Kidney glomerular epithelial cell (primary cell): ENCODE measurements around the gene SNN.

Experiments used
- DNase-seq: peaks from one replicate; lab custom pipeline; 2025; lab: John Stamatoyannopoulos, UW

Gene SNN

DNA sequence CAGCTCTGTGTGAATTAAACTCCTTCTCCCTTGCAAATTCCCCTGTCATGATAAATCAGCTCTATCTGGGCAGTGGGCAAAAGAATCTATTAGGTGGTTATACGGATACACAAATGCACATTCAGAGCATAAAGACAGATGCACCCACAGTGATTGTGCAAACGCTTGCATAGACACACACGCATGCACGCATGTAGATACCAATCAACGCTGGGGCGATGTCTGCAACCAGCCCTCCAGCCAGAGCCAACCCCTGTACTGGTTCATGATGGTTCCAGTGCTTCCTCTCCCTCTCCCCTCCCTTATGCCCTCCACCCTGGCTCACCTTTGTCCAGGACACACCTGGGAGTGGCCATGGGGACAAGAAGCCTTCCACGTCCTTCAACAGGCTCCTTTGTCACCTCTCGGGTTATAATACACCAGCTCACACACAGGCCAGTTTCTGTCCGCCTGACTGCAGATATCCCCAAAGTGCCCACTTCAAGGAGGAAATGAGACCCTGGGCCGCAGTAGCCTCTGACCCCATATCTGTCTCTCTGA, 33.1 kb upstream of the SNN start:
- no peak for DNase-seq

DNA sequence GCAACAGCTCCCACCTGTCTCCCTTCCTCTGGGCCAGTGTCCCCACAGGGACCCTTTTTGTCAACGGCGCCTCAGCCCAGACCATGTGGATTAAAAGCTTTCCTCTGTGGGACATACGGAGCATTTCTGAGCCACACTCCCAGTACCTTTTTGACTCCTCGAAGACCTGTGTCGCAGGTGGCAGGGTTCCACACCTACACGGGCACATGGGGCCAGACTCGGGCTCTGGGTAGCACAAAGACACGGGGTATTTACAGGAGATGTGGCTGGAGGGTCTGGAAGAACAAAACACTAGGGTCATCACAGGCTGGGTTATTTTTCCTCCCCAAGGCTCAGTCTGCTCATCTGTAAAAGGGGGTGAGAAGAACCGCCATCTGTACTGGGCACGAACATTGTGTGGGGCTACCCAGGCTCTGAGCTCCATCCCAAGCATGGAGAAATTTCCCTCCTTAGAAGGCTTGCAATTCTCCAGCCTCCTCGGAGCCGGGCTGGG, 32.5 kb upstream of the SNN start:
- no peak for DNase-seq

DNA sequence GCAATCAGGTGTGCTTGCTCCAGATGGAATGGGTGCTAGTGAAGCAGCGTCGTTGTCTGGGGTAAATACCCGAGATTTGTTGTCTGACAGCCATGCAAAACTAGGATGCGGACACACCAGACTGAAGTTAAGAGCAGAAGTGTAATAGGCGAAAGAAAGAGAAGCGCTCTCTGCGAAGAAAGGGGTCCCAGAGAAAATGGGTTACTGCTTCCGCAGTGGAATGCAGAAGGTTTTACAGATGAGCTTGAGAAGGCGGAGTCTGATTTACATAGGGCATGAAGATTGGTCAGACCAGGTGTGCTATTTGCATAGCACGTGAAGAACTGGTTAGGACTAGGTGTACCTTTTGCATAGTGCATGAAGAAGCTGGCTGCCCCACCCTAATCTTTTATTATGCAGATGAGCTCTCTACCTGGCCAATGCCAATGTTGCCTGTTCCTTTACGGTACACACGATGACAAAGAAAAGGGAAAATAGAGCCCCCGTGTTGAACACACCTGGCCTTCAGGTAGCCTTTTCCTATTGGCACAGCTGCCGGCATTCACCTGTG, 32.0 kb upstream of the SNN start:
- no peak for DNase-seq

DNA sequence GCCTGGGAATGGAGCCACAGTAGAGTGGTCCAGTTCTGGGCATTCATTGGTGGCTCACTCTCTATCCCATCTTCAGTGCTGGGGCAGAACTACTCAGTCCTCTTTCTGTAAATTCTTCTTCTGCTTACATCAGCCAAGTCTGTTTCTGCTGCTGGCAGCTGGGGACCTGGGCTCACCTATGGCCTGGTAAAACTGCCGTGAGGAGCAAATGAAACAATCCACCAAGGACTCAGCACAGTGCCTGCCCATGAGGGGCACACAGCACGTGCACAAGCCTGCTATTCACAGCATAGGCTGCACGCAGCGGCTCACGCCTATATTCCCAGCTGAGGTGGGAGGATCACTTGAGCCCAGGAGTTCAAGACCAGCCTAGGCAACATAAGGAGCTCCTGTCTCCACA, 30.9 kb upstream of the SNN start:
- no peak for DNase-seq

DNA sequence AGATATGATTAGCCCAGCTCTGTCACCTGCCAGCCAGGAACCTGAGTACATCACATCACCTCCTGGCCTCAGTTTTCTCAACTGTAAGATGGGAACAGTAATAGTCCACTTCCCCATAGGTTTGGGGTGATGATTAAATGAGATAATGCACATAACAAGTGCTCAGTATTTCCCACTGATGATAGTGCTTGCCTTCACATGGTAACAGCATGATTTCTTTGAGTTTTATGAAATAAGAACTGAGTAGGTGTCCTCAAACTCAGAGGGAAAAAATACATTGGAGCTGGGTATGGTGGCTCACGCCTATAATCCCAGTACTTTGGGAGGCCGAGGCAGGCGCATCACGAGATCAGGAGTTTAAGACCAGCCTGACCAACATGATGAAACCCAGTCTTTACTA, 30.1 kb upstream of the SNN start:
- DNase-seq = no peak

DNA sequence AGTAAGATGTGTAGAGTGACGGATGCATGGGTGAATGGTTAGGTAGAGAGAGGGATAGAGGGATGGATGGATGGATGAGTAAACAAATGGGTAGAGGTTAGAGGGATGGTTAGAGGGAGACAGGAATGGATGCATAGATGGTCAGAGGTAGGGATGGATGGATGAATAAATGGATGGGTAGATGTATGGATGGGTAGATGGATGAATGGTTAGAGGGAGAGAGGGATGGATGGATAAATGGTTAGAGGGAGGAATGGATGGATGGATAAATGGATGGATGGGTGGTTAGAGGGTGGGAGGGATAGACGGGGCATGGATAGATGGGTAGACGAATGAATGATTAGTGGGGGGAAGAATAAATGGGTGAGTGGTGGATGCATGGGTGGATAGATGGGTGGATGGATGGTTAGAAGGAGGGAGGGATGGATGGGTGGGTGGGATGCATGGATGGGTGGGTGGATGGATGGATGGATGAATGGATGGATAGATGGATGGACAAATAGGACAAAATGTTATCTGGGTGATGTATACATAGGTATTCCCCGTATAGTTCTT, 29.2 kb upstream of the SNN start:
- DNase-seq = no peak

DNA sequence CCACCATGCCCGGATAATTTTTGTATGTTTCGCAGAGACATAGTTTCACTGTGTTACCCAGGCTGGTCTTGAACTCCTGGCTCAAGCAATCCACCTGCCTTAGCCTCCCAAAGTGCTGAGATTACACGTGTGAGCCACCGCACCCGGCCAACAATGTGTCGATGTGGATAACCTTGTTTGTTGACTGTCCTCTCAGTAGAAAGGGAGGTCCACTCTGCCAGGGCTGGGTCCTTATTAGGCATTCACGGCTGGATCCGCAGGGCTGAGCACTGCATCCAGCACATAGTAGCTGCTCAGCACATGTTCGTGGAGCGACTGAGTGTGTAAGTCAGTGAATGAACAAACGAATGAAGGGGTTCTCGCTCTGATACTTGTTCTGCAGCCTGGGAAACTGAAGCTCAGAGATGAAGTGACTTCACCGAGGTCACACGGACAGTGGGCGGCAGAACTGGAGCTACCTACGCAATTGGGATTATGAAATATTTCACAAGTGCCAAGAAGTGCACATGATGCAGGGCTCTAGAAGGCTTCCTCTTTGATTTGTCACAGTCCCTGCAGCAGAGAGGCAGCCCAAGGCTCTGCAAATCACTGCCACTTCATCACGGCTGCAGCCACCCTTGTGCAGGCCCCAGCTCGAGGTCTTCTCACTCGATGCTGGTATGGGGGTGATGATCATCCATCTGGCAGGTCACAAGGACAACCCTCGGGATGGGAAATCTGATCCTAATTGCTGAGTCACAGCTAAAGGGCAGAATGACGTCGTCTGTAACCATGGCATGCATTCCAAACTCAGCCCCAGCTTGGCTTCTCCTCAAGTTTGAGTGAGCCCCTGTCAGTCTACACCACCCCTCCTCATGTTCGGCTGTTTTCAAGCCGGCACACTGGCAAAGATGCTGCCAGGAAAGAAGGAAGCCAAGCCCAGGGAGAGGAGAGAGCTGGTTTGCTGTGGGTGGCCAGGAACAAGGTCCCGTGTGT, 28.0 kb upstream of the SNN start:
- peak; percentile 83 for DNase-seq

DNA sequence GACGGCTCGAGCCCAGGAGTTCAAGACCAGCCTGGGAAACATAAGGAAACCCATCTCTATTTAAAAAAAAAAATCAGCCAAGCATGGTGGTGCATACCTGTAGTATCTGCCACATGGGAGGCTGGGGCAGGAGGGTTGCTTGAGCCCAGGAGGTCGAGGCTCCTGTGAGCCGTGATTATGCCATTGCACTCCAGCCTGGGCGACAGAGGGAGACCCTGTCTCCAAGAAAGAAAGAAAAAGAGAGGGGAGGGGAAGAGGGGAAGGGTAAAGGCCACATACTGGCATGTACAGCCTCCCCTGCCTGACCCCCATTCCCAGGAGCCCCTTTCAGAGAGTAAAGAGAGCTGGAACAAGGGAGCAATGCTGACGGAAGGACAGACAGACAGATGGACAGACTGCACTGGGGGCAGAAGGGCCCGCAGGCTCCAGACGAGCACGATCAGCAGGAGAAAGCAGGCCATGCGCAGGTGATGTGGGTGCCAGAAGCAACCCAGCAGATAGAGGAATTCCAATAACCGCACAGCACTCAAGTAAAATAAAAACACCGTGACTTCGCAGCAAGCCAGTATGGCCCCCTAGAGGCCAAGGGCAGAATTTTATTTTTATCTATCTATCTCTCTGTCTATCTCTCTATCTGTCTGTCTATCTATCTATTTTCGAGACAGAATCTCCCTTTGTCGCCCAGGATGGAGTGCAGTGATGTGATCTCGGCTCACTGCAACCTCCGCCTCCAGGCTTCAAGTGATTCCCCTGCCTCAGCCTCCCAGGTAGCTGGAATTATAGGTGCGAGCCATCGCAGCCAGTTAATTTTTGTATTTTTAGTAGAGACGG, 27.1 kb upstream of the SNN start:
- peak; percentile 65 for DNase-seq

DNA sequence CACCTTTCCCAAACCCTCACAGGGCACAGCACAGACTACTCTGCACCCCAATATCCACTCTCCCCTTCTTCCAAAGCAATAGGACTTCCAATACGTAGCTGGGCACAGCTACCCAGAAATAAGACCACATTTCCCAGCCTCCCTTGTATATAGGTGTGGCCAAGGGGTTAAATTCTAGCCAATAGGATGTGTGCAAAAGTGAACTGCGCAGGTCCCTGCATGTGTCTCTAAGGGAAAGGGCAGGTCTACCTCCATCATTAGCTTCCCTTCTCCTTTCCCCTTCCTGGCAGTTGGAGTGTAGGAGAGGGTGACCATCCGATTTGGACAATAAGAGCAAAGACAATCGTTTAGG, 25.5 kb upstream of the SNN start:
- DNase-seq = no peak

DNA sequence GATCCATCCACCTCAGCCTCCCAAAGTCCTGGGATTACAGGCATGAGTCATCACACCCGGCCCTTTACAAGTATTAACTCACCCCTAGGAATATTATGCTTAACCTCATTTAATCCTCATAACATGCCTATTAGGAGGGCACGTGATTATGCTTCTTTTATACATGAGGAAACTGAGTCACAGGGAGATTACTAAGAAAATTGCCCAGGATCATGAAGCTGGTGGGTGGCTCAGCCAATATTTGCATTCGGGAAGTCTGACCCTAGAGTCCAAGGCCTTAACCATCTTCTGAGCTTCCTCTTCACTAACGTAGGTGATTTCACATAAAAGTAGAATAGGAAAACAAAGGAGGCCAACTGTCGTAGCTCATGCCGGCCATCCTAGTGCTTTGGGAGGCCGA, 19.0 kb upstream of the SNN start:
- no peak for DNase-seq

DNA sequence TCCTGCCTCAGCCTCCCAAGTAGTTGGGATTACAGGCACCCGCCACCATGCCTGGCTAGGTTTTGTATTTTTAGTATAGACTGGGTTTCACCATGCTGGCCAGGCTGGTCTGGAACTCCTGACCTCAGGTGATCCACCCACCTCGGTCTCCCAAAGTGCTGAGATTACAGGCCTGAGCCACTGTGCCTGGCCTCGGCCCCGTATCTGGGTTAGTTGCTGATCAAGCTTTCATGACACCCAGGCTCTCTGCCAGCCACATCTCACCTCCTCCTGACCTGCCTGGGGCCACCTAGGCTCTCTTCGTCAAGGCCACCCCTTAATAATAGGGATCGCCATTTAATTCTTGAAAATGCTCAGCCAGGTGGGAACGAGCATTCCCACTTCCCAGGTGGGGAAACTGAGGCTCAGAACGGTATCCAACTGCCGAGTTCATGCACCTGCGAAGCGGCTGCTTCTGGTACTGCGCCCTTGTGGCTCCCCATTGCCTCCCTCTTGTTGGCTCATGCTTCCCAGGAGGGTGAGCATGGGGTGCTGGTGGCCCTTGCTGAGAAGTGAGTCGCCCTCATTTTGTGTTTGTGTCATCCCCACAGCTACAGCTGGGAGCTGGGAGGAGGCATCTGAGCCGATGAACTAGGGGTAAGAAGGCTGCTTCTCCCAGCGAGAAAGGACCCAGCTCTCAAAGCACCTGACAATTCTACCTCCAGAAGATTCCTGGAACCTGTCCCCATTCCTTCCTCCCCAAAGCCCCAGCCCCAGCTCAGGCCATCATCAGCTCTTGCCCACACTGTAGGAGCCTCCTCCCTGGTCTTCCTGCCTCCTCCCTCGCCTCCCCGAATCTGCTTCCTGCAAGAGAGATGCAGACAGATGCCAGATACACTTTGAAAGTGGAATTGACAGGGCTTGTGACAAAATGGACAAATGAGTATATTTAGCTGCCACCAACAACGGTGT, 17.3 kb upstream of the SNN start:
- no peak for DNase-seq

DNA sequence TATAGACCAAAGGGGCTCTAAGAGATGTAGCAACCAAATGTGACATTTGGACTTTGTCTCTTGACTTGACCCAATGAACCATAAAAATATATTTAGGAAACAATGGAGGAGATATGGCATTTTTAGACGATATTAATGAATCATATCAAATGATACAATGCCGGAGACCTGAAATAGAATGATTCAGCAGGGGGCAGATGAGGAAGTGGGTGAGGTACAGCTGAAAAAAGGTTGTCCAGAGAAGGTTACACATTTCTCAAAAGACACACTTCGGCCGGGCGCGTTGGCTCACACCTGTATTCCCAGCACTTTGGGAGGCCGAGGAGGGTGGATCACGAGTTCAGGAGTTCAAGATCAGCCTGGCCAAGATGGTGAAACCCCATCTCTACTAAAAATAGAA, 16.5 kb upstream of the SNN start:
- DNase-seq = no peak

DNA sequence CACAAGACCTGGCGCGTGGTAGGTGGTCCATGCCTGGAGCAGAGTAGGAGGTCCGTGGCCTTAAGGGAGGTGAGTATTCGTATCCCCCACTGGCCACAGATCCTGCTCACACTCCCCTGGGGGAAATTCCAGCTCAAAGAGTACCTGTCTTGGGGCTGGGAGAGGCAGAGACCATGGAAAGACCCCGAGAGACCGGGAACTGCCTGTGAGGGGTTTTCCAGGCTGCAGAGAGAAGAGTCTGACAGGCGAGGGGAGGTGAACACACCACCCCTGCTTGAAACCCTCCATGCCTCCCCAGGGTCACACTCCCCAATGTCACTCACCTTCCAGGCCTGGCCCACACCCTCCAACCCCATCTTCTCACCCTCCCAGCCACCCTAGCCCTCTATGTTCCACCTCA, 12.6 kb upstream of the SNN start:
- no peak for DNase-seq

DNA sequence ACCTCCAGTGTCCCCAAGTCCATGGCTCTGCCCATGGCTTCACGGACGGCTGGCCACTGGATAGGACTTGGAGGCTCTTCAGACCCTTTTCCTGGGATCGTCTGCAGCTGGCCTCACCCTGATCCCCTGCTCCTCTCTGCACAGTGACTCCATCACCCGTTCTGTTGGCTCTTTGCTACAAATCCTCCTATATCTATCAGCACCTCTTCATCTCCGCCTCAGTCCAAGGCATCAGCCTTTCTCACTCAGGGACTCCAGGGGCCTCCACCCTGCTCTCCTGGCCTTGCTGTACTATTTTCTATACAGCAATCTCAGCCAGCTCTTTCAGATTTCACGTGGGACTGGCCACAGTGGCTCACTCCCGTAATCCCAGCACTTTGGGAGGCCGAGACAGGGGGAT, 10.7 kb upstream of the SNN start:
- no peak for DNase-seq

DNA sequence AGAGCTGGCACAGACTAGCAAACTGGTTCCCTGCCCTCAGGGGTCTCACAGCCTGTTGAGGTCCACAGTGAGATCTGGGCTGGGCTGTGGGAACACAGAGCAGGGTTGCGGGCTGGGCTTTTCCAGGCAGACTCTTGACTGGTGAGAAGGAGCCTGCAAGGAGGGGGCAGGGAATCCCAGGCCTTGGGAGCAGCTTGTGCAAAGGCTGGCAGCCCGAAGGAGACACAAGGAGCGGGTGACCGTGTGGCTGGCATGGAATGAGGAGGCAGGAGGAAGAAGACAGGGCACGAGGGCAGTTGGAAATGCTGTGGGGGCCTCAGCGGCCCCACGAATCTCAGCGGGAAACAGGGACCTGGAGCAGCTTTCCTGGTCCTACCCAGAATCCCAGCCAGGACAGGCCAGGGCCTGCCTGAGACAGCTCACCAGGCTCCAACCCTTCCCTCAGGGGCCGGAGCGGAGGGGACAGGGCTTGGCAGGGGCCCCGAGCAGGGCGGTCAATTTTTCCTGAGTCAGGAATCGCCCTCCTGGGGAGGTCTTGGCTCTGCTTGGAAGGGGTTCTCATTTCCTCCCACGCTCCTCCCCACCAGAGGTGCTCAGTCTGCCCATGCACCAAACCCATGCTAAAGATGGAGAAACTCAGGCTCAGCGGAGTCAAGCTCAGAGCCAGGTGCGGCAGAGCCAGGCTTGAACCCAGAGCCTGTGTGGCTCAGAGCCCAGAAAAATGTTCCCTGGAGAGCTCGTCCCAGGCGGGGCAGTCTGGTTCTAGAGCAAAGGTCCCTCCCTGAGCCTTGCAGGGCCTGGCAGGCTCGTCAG, 9.2 kb upstream of the SNN start:
- no peak for DNase-seq

DNA sequence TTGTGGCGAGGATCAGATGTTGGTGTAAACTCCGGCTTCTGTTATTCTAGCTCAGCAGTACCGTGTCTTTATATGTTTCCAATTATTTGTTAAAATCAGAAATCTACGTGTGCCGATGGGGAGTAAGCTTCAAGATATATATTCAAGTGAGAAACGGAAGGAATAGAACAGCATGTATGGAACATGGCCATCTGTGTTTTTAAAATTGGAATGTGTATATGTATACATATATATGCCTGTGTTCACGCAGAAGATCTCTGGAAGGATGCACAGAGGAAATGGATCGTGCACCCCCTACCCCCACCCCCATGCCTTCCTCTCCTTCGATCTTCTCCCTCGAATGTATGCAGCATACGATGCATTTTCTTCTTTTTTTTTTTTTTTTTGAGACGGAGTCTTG, 7.7 kb upstream of the SNN start:
- no peak for DNase-seq

DNA sequence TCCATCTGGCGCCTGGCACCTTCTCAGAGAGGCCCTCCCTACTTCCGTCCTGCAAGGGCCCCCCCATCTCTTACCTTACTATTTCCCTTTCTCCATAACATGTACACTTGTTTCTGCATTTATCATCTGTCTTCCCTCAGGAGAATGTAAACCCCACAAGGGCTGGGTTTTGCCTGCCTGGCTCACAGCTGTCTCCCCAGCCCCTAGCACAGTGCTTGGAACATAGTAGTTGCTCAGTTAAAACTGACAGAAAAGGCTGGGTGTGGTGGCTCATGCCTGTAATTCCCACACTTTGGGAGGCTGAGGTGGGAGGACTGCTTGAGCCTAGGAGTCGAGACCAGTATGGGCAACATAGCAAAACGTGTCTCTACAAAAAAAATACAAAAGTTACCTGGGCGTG, 5.7 kb upstream of the SNN start:
- no peak for DNase-seq

DNA sequence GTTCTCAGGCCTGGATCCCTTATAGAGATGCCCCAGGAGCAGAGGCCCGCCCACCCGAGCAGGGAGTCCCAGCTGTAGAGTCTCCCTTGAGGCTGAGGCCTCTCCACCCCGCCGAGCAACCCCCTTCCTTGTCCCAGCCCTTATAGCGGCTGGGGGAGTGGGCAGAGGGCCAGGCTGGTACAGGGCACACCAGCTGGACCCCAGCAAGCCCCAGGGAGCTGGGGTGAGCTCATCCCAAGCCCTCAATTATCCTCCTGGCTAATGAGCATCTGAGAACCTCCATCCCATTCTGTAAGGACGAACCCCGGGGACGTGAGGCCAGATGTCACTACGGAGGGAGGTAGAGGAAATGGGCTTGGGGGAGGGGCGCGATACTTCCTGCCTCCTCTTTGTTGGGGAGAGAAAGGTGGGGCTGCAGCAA, 3.2 kb upstream of the SNN start:
- DNase-seq = no peak

DNA sequence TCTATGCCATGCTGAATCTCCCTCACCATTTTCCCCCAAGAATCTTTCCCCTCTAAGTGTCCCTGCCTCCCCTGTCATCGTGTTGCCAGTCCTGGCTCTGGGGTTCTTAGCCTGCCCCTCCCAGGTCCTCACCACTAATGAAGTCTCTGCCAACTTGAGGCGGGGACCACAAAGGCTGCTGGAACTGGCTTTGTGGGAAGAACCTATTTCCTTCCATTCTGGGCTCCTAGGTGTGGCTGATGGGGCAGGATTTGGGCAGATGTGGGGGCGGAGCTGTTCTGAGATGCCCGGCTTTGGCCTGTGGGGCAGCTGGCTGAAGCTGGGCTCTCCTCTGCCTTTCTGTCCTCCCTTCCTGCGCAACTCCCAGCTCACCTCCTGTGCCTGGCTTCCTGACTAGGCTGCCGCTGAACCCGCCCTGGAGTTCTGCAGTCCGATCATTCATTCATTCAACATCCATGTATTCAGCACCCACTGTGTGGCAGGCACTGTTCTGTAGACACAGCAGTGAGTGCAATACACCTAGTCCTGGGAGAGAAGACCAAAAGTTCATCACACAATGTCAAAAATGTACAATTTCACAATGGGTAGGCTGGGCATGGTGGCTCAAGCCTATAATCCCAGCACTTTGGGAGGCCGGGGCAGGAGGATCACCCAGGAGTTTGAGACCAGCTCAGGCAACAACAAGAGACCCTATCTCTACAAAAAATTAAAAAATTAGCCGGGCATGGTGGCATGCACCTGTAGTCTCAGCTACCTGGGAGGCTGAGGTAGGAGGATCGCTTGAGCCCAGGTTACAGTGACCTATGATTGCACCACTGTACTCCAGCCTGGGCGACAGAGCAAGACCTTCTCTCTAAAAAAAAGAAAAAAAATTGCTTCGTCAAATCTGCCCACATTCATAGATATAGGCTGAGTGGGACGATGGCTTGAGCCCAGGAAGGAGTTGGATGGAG, 1.9 kb upstream of the SNN start:
- no peak for DNase-seq
